ENCODE results near the gene TMEM132E. TPM values are rescaled to one million over a fixed set of nuclear protein-coding genes. Genes with fewer than 3 reads are reported as not detected.

The TMEM132E gene
- total and polyA plus RNA-seq, 2 donors from 2014 or later: 1.1 to 4.3 TPM

- intact Hi-C loops (cut with DNase I): no loop called here
- Histone ChIP-seq H3K27me3 (ENCODE audit: control insufficient read depth, insufficient read depth, low read length) (peaks cover 25% of the 10 kb centered on the region), H3K4me1 (ENCODE audit: control insufficient read depth in 2 of 3, insufficient read depth in 2 of 3, low read depth in 1 of 3, low read length in 3 of 3) (peaks cover 0 to 14% (median 0%) of the 10 kb centered on the region in 3 donors), H3K9me3 (ENCODE audit: control insufficient read depth in 2 of 3, insufficient read depth in 1 of 3, low read length in 3 of 3) (no peaks in the 10 kb centered on the region), H3K9ac (ENCODE audit: low read length in 3 of 3) (no peak overlapping the region), H3K36me3 (ENCODE audit: control insufficient read depth in 2 of 3, insufficient read depth in 3 of 3, low read length in 3 of 3) (no peaks in the 10 kb centered on the region), H3K4me3 (ENCODE audit: low read length in 3 of 3) (peak overlapping the region in 2 of 3 donors; percentile 28 to 58), H3K27ac (ENCODE audit: low read depth in 2 of 2, low read length in 2 of 2) (no peak overlapping the region)
- TF ChIP-seq CTCF (IDR thresholded peaks at IDR 0.05; ENCODE audit: borderline replicate concordance, extremely low read depth, insufficient read depth): no peak
- DNase-seq: peak in 4 of 5 donors; percentile 40 to 81 (median 58)
- no peak for FAIRE-seq
These were observed 750 bp downstream of the TMEM132E start for GRCh38 chr17:34579979-34580684.

- peak overlapping the region in 1 of 3 donors; percentile 7 for H3K9ac ChIP-seq (ENCODE audit: low read length in 3 of 3)
- no peak overlapping the region for H3K27ac ChIP-seq (ENCODE audit: low read depth in 2 of 2, low read length in 2 of 2)
- FAIRE-seq (no peak), DNase-seq (peak in 4 of 5 donors; percentile 42 to 64 (median 56))
- TF ChIP-seq CTCF (IDR thresholded peaks at IDR 0.05; ENCODE audit: borderline replicate concordance, extremely low read depth, insufficient read depth): no peak
- intact Hi-C loops (cut with DNase I): no loop called here
- H3K27me3 ChIP-seq (ENCODE audit: control insufficient read depth, insufficient read depth, low read length): peaks cover 25% of the 10 kb centered on the region
- H3K4me3 ChIP-seq (ENCODE audit: low read length in 3 of 3): peak overlapping the region in 2 of 3 donors; percentile 28 to 58
- peaks cover 0 to 17% (median 0%) of the 10 kb centered on the region in 3 donors for H3K4me1 ChIP-seq (ENCODE audit: control insufficient read depth in 2 of 3, insufficient read depth in 2 of 3, low read depth in 1 of 3, low read length in 3 of 3)
- no peaks in the 10 kb centered on the region for H3K36me3 ChIP-seq (ENCODE audit: control insufficient read depth in 2 of 3, insufficient read depth in 3 of 3, low read length in 3 of 3)
- H3K9me3 ChIP-seq (ENCODE audit: control insufficient read depth in 2 of 3, insufficient read depth in 1 of 3, low read length in 3 of 3): no peaks in the 10 kb centered on the region
These were observed 1.5 kb downstream of the TMEM132E start for GRCh38 chr17:34580685-34581445.

GRCh38 chr17:34581446-34582184 is 2.2 kb downstream of the TMEM132E start:
- no peak for FAIRE-seq
- Histone ChIP-seq H3K4me3 (ENCODE audit: low read length in 3 of 3) (peak overlapping the region; percentile 6 to 58 (median 10)), H3K36me3 (ENCODE audit: control insufficient read depth in 2 of 3, insufficient read depth in 3 of 3, low read length in 3 of 3) (no peaks in the 10 kb centered on the region), H3K27me3 (ENCODE audit: control insufficient read depth, insufficient read depth, low read length) (peaks cover 25% of the 10 kb centered on the region), H3K27ac (ENCODE audit: low read depth in 2 of 2, low read length in 2 of 2) (no peak overlapping the region), H3K9ac (ENCODE audit: low read length in 3 of 3) (no peak overlapping the region), H3K9me3 (ENCODE audit: control insufficient read depth in 2 of 3, insufficient read depth in 1 of 3, low read length in 3 of 3) (no peaks in the 10 kb centered on the region), H3K4me1 (ENCODE audit: control insufficient read depth in 2 of 3, insufficient read depth in 2 of 3, low read depth in 1 of 3, low read length in 3 of 3) (peaks cover 0 to 17% (median 0%) of the 10 kb centered on the region in 3 donors)
- intact Hi-C loops (cut with DNase I): no loop called here
- DNase-seq: peak in 2 of 5 donors; percentile 35 to 51
- no peak for TF ChIP-seq CTCF (IDR thresholded peaks at IDR 0.05; ENCODE audit: borderline replicate concordance, extremely low read depth, insufficient read depth)

Measured in kidney (tissue), 14 donors.